ENCODE measurements around the gene HINT3. TPM values are rescaled to one million over a fixed set of nuclear protein-coding genes. Genes with fewer than 3 reads are reported as not detected.

The HINT3 gene
- total and polyA plus RNA-seq, 8 donors, result 2.6 to 15.7 (median 11.0) TPM

GRCh38 chr6:125955973-125956372 lies 597 bp upstream of the HINT3 start:
- intact Hi-C loops (cut with DNase I), result loop anchor here in 1 of 3 donors (10.0 kb wide), 1 partner anchor 171 kb away; no protein-coding TSS in a partner anchor
- H3K9me3 ChIP-seq, result no peaks in the 10 kb centered on the region
- H3K4me1 ChIP-seq, result peaks cover 4 to 25% (median 16%) of the 10 kb centered on the region in 3 donors
- DNase-seq, result no peak
- no peak for TF ChIP-seq CTCF (IDR thresholded peaks at IDR 0.05)
- no peaks in the 10 kb centered on the region for H3K36me3 ChIP-seq
- no peak for ATAC-seq
- peak overlapping the region; percentile 95 to 99 (median 98) for H3K27ac ChIP-seq
- FAIRE-seq, result no peak
- H3K27me3 ChIP-seq, result no peaks in the 10 kb centered on the region
- H3K4me3 ChIP-seq, result peak overlapping the region in 2 of 4 donors; percentile 85 to 91
- 24 to 25% methylated on average over 5 of the region's 5 CpGs for WGBS, 2 donors

GRCh38 chr6:125957391-125957693 lies 772 bp downstream of the HINT3 start:
- TF ChIP-seq CTCF (IDR thresholded peaks at IDR 0.05), result no peak
- ATAC-seq (no peak), DNase-seq (no peak), FAIRE-seq (no peak)
- H3K27me3 ChIP-seq, result no peaks in the 10 kb centered on the region
- H3K4me3 ChIP-seq, result peak overlapping the region; percentile 85 to 94 (median 90)
- intact Hi-C loops (cut with DNase I), result loop anchor here in 1 of 3 donors (10.0 kb wide), 1 partner anchor 173 kb away; no protein-coding TSS in a partner anchor
- no peaks in the 10 kb centered on the region for H3K36me3 ChIP-seq
- peaks cover 4 to 25% (median 16%) of the 10 kb centered on the region in 3 donors for H3K4me1 ChIP-seq
- 1% methylated on average over 3 of the region's 3 CpGs for WGBS, 2 donors
- H3K27ac ChIP-seq, result peak overlapping the region; percentile 95 to 99 (median 98)
- H3K9me3 ChIP-seq, result no peaks in the 10 kb centered on the region

- FAIRE-seq (no peak), ATAC-seq (peak; percentile 27 to 64 (median 44)), DNase-seq (peak in 1 of 6 donors; percentile 37)
- Histone ChIP-seq H3K36me3 (no peaks in the 10 kb centered on the region), H3K27ac (peak overlapping the region in 2 of 4 donors; percentile 95 to 99), H3K4me3 (peak overlapping the region in 3 of 4 donors; percentile 85 to 91 (median 89)), H3K4me1 (peaks cover 4 to 25% (median 16%) of the 10 kb centered on the region in 3 donors), H3K9me3 (no peaks in the 10 kb centered on the region), H3K27me3 (no peaks in the 10 kb centered on the region)
- 19% methylated on average over 4 of the region's 4 CpGs for WGBS, 2 donors
- intact Hi-C loops (cut with DNase I), result loop anchor here in 1 of 3 donors (10.0 kb wide), 1 partner anchor 173 kb away; no protein-coding TSS in a partner anchor
- no peak for TF ChIP-seq CTCF (IDR thresholded peaks at IDR 0.05)
These were observed 1.3 kb downstream of the HINT3 start for GRCh38 chr6:125957845-125958244.

GRCh38 chr6:125959041-125959440 lies 2.5 kb downstream of the HINT3 start:
- H3K36me3 ChIP-seq, result no peaks in the 10 kb centered on the region
- WGBS, 2 donors, result 79 to 84% methylated on average over 4 of the region's 4 CpGs
- H3K9me3 ChIP-seq, result no peaks in the 10 kb centered on the region
- ATAC-seq (no peak), DNase-seq (no peak), FAIRE-seq (no peak)
- H3K27me3 ChIP-seq, result no peaks in the 10 kb centered on the region
- H3K4me1 ChIP-seq, result peaks cover 4 to 34% (median 16%) of the 10 kb centered on the region in 3 donors
- no peak for TF ChIP-seq CTCF (IDR thresholded peaks at IDR 0.05)
- H3K4me3 ChIP-seq, result no peak overlapping the region
- H3K27ac ChIP-seq, result peak overlapping the region in 1 of 4 donors; percentile 99
- intact Hi-C loops (cut with DNase I), result loop anchor here in 1 of 3 donors (10.0 kb wide), 1 partner anchor 174 kb away; no protein-coding TSS in a partner anchor

- no peak for TF ChIP-seq CTCF (IDR thresholded peaks at IDR 0.05)
- no peak overlapping the region for H3K4me3 ChIP-seq
- intact Hi-C loops (cut with DNase I), result no loop called here
These were observed 4.5 kb downstream of the HINT3 start for GRCh38 chr6:125961117-125961516.

More at GRCh38 chr6:125961117-125961516, 4.5 kb downstream of the HINT3 start:
- FAIRE-seq (no peak), DNase-seq (no peak), ATAC-seq (no peak)
- 77 to 82% methylated on average over 3 of the region's 3 CpGs for WGBS, 2 donors
- no peak overlapping the region for H3K27ac ChIP-seq
- no peaks in the 10 kb centered on the region for H3K36me3 ChIP-seq
- H3K27me3 ChIP-seq, result no peaks in the 10 kb centered on the region
- peaks cover 2 to 36% (median 16%) of the 10 kb centered on the region in 3 donors for H3K4me1 ChIP-seq
- H3K9me3 ChIP-seq, result no peaks in the 10 kb centered on the region
